ENCODE results near the gene SRSF4. TPM values are rescaled to one million over a fixed set of nuclear protein-coding genes. Genes with fewer than 3 reads are reported as not detected.

The SRSF4 gene
- total and polyA plus RNA-seq, 2 donors (not counting 3 experiments of a cell fraction or from before 2014, with no cell fraction given), result 45.6 to 108 TPM

DNA sequence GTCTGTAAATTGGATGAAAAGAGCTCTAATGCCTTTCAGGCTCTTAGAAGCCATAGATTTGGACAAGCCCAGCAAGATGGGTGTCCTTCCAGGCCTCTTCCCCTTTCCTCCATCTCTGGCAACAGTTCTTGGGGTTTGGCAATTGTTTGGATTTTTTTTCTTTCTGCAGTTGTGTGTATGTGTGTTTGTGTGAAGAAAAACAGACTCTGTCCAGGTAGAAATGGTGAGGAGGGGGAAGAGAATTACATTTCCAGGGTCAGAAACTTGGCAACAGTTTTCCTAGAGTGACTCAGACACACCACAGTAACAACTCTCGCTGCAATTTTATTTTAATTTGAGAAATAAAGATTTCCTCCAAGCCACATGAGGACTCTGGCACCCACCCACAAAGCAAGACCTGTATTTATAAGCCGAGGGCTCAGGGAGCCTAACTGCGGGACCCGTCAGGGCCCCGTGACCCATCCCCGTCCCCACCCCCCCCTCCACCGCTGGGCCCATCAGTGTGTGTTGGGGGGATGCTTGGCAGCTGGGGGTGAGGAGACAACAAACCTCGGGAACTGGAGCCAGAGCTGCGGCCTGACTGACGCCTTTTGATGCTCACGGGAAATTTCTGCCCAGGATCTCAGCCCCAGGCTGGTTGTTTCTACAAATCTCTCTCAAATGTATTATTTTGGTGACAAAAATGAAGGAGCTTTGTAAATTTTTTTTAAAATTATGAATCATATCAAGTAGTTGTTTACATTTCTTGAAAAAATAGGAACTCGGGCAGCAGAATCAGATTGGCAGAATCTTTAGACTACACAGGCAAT is 62.4 kb downstream of the SRSF4 start:
- CTCF ChIA-PET, result interaction anchor here (0.9 to 1.7 kb wide), 3 partner anchors 11 to 242 kb away, joined by 3 to 6 read pairs (median 4); no protein-coding TSS in a partner anchor
- no peak for FAIRE-seq
- intact Hi-C loops (cut with micrococcal nuclease) (no loop called here), dilution Hi-C loops (cut with MboI; ENCODE audit: extremely low pct_ligation_motif_present, low sequenced_read_pairs) (no loop called here)
- no peak for TF ChIP-seq POLR2AphosphoS5 (IDR thresholded peaks at IDR 0.05; ENCODE audit: insufficient read depth, low read depth, low read length)
- TF ChIP-seq MYC (IDR thresholded peaks at IDR 0.05; ENCODE audit: low read depth, low read length), result no peak
- no peak for TF ChIP-seq GATA2 (IDR thresholded peaks at IDR 0.05; ENCODE audit: insufficient read depth, insufficient read length, low read depth, low read length)
- TF ChIP-seq CTCF (IDR thresholded peaks at IDR 0.05; ENCODE audit: extremely low read depth in 1 of 2, insufficient read depth in 1 of 2, low read depth in 1 of 2, low read length in 2 of 2), result no peak
- TF ChIP-seq FOS (IDR thresholded peaks at IDR 0.05; ENCODE audit: borderline replicate concordance, insufficient read depth, low read length), result no peak
- TF ChIP-seq EZH2 (IDR thresholded peaks at IDR 0.05; ENCODE audit: borderline replicate concordance, low read depth, low read length, severe bottlenecking), result no peak
- TF ChIP-seq, protein P1, sequence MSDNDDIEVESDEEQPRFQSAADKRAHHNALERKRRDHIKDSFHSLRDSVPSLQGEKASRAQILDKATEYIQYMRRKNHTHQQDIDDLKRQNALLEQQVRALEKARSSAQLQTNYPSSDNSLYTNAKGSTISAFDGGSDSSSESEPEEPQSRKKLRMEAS (IDR thresholded peaks at IDR 0.05; ENCODE audit: insufficient read depth, insufficient read length), result no peak
- POLR2A ChIA-PET, result interaction anchor here (0.6 kb wide), 1 partner anchor 201 kb away, joined by 3 read pairs; no protein-coding TSS in a partner anchor
- H3K4me3 ChIP-seq (replicated peaks in 1 of 3; ENCODE audit: insufficient read depth in 1 of 3, low read depth in 1 of 3, low read length in 3 of 3), result no peak overlapping the region
- H3K9ac ChIP-seq (replicated peaks; ENCODE audit: extremely low read depth, insufficient read depth, low read length), result no peak overlapping the region
- no peak overlapping the region for H2AFZ ChIP-seq (ENCODE audit: low read depth, low read length)
- H3K27ac ChIP-seq (ENCODE audit: insufficient read depth, low read depth, low read length), result no peak overlapping the region
- no peaks in the 10 kb centered on the region for H4K20me1 ChIP-seq (replicated peaks; ENCODE audit: control insufficient read depth, extremely low read depth, insufficient read depth, low read length)
- peaks cover 0 to 14% of the 10 kb centered on the region in 2 experiments for H3K27me3 ChIP-seq (ENCODE audit: control insufficient read depth in 2 of 2, insufficient read depth in 2 of 2, low read length in 2 of 2)
- BruUV-seq (replicated peaks), result no TSS peak
- H3K4me2 ChIP-seq (ENCODE audit: insufficient read depth, low read length), result no peak overlapping the region
- DNase-seq (ENCODE audit: low read depth, low spot score), result no peak
- no peaks in the 10 kb centered on the region for H3K79me2 ChIP-seq (ENCODE audit: control insufficient read depth, insufficient read depth, low read length)
- peaks cover 19% of the 10 kb centered on the region for H3K4me1 ChIP-seq (ENCODE audit: control insufficient read depth, extremely low read depth, insufficient read depth, low read length)
- no peaks in the 10 kb centered on the region for H3K9me3 ChIP-seq (replicated peaks; ENCODE audit: control insufficient read depth, insufficient read depth, low read length)
- H3K9me1 ChIP-seq (replicated peaks; ENCODE audit: control insufficient read depth, extremely low read depth, insufficient read depth, low read length), result no peaks in the 10 kb centered on the region
- H3K36me3 ChIP-seq (ENCODE audit: control insufficient read depth in 2 of 2, extremely low read depth in 1 of 2, insufficient read depth in 2 of 2, low read length in 2 of 2), result peaks cover 0 to 12% of the 10 kb centered on the region in 2 experiments
